Ecto neural progenitor cell (in vitro differentiated cells): ENCODE measurements around the gene UGDH.

Experiments
- DNase-seq: peaks from one replicate; pipeline ENCODE4 v3.0.0-alpha.2; 2018; ENCODE audit warnings: low spot score

The UGDH gene

GRCh38 chr4:39452153-39452859 is 74.9 kb downstream of the UGDH start:
- no peak for DNase-seq

GRCh38 chr4:39451423-39452023 is 75.7 kb downstream of the UGDH start:
- no peak for DNase-seq

- DNase-seq: no peak
Measured at GRCh38 chr4:39450618-39451017, 76.6 kb downstream of the UGDH start.
